HG03520 (cell line): ENCODE data around the gene NOS2.
"Not testable (repeated sequence)": the region's sequence is repeated elsewhere in the genome, so short reads cannot be mapped to it uniquely, and the experiment has no call there.

Source experiments
- ATAC-seq: cut with Tn5 transposase; IDR thresholded peaks from one replicate; pipeline ENCODE4 v1.9.1; 2021; ENCODE audit warnings: mild to moderate bottlenecking, moderate library complexity; ENCODE audit not compliant: unreplicated experiment

Gene NOS2

DNA sequence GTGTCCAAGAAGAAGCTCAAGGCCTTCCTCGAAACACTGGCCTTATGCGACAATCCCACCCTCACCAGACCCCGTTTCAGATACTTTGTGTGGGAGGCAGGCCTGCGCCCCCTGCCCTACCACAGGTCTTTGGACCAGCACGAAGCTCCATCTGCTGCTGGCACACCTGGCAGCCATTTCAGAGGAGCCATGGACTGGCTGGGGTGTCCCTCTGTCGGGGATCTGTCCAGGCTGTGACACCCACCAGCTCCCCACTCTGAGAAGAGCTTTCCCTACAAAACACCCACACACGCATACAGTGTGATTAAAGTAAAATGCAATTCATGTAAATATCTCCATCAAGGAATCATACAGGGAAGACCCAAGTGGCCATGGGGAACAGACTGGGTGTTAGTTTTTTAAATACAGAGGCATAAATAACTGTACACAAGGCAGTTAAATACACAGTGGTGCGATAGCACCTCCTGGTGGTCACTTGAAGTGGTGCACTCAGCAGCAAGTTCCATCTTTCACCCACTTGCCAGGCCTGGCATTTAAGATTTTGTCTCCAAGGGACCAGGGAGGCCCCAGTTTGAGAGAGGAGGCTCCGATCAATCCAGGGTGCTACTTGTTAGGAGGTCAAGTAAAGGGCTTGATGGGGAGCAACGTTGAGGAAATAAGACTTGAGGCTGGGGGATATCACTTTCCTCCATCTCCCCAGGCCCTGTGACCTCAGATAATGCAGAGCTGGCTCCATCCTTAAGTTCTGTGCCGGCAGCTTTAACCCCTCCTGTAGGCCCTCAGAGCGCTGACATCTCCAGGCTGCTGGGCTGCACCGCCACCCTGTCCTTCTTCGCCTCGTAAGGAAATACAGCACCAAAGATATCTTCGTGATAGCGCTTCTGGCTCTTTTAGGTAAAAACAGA lies 43.6 kb downstream of the NOS2 start:
- ATAC-seq: no peak

GRCh38 chr17:27755706-27756466 lies 44.4 kb downstream of the NOS2 start:
- no peak for ATAC-seq

DNA sequence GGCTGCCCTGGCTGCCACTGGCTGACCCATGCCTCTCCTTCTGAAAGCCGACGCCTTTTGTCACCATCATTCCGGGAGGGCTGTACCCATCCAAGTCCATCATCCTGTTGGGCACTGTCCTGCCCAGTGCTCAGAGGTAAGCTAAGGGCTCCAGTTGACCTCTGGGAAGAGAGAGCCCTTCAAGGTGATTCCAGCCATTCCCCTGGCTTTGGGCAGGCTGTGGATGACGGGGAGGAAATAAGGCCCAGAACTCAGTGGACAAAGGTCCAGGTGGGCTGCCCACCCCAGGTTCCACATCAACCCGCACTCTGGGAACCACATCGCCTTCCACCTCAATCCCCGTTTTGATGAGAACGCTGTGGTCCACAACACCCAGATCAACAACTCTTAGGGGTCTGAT lies 45.8 kb downstream of the NOS2 start:
- no peak for ATAC-seq

DNA sequence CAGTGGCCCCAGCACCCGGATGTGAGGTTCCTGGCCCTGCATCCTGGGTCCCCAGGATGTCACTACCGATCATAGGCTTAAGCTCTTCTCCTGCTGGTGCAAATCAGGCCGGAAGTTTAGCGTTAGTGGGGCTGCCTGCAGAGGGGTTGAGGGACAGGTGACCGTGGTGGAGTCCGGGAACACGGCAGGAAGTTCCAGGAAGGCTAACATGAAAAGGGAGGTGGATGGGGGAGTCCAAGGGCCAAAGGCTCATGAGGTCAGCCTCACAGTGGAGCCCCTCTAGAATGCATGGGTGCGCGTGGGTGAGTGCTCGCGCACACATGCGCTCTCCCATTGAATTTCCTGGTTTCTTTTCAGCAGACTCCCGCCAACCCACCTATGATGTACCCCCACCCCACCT lies 46.6 kb downstream of the NOS2 start:
- not testable (repeated sequence) for ATAC-seq

DNA sequence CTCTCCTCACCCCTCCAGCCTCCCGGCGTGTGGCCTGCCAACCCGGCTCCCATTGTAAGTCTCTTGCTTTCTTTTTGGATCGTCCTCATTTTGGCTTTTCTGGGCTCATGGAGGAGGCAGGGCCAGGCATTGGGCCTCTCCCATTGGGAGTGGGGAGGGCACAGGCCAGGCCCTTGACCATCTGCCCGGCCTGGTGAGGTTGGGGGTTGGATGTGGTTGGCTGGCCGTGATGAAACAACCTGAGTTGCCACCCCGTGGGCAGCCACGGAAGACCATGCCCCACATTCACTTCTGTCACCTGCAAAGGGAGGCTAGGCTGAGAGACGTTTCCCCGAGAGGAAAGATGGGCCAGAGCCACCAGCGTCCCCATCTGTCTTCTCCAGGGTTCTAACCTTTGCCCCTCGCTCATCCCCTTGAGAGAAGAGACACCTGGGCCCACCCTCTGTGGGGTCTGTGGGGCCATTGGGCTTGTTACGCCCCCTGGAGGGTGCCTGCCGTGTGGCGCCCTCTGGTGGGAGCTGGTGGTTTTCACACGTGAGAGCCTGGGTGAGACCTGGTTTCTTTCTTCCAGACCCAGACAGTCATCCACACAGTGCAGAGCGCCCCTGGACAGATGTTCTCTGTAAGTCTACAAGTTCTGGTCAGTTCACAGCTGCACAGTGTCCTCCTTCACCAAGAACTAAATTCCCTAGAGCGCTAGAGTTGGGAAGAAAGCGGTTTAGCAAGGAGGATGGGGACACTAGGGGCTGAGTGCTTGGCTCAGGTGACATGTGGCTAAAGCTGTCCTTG lies 47.3 kb downstream of the NOS2 start:
- ATAC-seq: not testable (repeated sequence)

DNA sequence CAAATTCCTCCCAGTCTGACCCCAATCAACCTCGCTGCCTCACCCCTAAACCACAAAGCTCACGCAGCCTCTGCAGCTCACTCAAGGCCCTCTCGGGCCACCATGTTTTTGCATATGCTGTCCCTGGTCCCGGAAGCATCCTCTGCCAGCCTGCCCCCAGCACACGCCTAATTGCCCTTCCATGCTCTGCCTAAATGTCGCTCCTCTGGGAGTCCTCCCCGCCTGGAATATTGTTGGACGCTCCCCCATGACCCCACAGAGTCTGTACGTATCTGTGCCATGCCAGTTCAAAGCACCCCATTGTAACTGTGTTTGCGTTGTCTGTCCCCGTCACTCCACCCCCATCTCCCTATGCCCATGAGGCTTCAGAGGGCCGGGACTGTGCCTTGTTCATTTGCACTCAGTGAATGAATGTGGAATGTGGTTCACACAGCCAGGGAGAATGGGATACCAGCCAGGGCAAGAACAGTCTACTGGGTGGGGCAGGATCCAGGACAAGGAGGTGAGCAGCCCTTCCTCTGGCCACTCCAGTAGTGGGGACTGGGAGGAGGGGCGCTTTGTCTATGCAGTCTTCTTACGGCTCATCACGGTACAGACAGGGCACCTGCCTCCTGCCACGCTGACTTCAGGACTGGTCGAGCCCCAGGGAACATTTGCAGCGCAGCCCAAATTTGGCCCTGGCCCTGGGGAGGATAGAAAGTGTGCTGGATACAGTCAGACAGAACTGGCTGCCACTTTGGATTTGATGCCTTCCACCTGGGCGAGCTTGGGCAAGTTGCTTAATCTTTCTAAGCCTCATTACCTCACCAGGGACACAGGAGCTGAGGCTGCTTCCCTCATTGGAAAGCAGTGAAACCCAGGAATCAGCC lies 48.5 kb downstream of the NOS2 start:
- ATAC-seq: no peak

- ATAC-seq: no peak
These were observed 49.2 kb downstream of the NOS2 start for GRCh38 chr17:27751166-27751565.

DNA sequence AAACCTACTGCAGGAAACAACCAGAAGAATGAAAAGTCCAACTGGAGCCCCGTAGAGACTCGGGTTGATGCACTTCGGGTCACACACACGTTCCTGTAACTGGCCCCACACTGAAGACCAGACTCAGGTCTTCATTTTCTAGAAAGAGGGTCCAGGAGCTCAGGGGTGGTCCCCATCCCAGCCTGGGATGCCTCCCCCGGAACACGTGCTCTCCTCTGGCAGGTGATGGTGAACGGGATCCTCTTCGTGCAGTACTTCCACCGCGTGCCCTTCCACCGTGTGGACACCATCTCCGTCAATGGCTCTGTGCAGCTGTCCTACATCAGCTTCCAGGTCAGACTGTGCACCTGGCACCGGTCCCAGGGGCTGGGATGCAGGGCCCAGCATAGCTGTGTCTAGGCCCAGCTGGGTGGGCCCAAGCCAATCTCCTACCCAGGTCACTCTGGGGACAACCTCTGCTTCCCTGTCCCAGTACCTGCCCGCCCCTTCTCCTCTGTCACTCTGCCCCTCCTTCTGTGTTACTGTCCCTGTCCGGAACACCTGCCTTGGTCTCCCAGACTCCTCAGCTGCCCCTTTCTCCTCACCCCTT lies 50.7 kb downstream of the NOS2 start:
- ATAC-seq: not testable (repeated sequence)

GRCh38 chr17:27748360-27748825 lies 51.9 kb downstream of the NOS2 start:
- ATAC-seq: no peak

GRCh38 chr17:27747462-27748359 lies 52.6 kb downstream of the NOS2 start:
- ATAC-seq: no peak

DNA sequence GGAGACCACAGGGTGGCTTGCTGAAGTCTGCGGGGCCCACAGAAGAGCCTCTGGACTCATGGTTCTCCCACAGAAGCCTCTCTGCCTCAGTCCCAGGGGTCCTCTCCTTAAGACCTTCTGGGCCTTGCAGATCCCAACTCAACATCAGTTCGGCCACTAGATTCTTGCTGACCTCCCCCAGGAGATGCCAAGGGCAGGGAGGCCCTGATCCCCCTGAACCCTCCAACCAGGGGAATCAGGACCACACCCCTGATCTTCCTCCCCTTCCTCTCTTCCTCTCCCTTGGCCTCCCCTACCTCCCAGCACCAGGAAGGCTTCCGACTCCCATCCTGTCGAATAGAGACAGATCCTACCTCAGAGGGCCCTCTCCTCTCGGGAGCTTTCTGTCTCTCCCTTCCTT lies 53.4 kb downstream of the NOS2 start:
- no peak for ATAC-seq

DNA sequence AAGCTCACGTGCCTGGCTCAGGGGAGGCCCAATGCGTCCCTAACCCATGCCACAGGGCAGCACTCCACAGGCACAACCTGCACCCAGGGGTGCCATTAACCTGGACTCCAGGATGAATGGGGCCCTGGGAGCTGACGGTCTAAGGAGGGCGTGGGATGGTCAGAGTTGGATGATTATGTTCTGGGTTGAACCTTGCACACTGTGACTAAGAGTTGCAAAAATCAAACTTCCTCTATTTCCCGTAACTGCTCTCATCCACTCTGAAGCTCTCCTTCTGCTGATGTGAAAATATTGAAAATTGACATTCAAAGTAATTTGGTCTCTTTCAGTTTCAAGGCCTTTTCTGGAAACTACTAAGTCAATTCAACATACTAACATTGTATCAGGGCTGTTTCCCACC lies 54.0 kb downstream of the NOS2 start:
- not testable (repeated sequence) for ATAC-seq

- not testable (repeated sequence) for ATAC-seq
These were observed 55.0 kb downstream of the NOS2 start for GRCh38 chr17:27745207-27745830.

GRCh38 chr17:27743281-27743885 lies 56.9 kb downstream of the NOS2 start:
- no peak for ATAC-seq

DNA sequence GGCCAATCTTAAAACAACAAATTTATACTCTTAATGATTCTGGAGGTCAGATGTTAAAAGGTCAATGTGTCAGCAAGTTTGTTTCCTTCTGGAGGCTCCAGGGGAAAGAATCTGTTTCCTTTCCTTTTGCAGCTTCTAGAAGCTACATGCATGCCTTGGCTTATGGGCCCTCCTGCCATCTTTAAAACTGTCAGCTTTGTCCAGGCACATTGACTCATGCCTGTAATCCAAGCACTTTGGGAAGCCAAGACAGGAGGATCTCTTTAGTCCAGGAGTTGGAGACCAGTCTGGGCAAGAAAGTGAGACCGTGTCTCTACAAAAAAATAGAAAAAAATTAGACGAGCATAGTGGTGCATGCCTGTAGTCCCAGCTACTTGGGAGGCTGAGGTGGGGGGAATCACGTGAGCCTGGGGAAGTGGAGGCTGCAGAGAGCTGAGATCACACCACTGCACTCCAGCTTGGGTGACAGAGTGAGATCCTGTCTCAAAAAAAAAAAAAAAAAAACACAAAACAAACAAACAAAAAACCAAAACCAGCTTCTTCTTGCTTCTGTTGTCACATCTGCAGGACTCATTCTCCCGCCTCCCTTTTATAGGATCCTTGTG lies 58.3 kb downstream of the NOS2 start:
- ATAC-seq: no peak

DNA sequence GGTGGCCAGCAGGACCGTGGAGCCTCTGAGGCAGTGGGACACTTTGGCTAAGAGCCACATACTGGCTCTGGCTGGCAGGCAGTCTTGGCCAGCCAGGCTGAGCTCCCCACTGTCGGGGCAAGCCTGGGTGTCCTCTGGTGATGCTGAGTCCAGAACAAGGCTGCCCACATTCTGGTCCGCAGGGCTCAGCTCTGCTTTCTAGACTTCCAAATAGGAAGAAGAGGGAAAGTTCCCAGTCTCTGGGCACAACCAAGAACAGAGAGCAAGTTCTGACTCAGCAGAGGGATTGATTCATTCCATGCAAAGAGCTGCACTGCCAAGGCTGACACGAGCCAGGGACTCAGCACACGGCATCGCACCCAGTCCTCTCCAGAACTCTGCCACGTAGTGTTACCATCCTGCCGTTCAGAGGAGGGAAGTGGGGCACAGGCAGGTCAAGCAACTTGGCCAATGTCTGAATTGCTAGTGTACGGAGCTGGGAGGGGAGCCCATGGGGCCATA lies 58.9 kb downstream of the NOS2 start:
- ATAC-seq: no peak

DNA sequence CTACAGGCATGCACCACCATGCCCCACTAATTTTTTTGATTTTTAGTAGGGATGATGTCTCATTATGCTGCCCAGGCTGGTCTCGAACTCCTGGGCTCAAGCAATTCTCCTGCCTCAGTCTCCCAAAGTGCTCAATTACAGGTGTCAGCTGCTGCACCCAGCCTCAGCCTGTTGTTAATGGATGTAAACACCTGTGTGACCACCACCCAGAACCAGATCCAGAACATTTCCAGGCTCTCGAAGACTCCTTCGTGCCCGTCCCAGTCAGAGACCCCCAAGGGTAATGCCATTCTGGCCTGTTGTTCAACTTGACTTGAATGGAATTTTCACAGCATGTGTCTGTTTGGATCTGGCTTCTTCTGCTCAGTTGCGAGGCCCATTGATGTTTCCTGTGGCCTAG lies 59.8 kb downstream of the NOS2 start:
- ATAC-seq: not testable (repeated sequence)
